GM18951 (cell line): ENCODE measurements around the gene BLCAP.

ENCODE experiments used
- POLR2A ChIP-seq: IDR thresholded peaks from 4 replicates; pipeline ENCODE4 v1.6.1; 2011; ENCODE audit warnings: mild to moderate bottlenecking; ENCODE audit not compliant: insufficient read length, insufficient read depth; ENCODE audit errors: extremely low read depth
- in situ Hi-C: fragments of 300-500 bp; cut with MboI; formaldehyde crosslinking; loops from one replicate; pipeline ENCODE4 v1.12.0; 2022; ENCODE audit warnings: low sequenced_read_pairs, mixed read lengths, inconsistent platforms; ENCODE audit not compliant: unreplicated experiment

Gene BLCAP

DNA sequence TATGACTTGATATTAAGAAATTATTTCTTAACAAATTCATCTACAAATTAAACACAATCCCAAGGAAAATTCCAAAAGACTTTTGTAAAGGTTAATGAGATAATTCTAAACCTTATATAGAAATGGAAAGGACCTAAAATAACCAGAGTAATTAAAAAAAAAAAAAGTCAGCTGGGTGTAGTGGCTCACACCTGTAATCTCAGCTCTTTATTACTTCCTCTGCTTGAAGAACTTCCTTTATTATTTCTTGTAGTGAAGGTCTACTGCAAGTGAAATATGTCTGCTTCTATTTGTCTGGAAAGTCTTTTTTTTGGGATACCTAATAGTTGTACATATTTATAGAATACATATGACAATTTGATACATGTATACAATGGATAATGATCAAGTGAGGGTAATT lies 20.2 kb upstream of the BLCAP start:
- in situ Hi-C loops = loop anchor here (25.0 kb wide), 1 partner anchor 286 kb away; the partner anchor contains the start of gene GHRH
- TF ChIP-seq POLR2A = no peak

GRCh38 chr20:37545516-37545915 lies 17.8 kb upstream of the BLCAP start:
- TF ChIP-seq POLR2A = no peak
- in situ Hi-C loops = loop anchor here (25.0 kb wide), 1 partner anchor 283 kb away; the partner anchor contains the start of gene GHRH

GRCh38 chr20:37544386-37544785 lies 16.7 kb upstream of the BLCAP start:
- in situ Hi-C loops = loop anchor here (25.0 kb wide), 1 partner anchor 282 kb away; the partner anchor contains the start of gene GHRH
- no peak for TF ChIP-seq POLR2A

- in situ Hi-C loops = loop anchor here (25.0 kb wide), 1 partner anchor 282 kb away; the partner anchor contains the start of gene GHRH
- TF ChIP-seq POLR2A = no peak
Measured at GRCh38 chr20:37543828-37544227, 16.2 kb upstream of the BLCAP start.

GRCh38 chr20:37542281-37542680 lies 14.6 kb upstream of the BLCAP start:
- in situ Hi-C loops = loop anchor here (25.0 kb wide), 1 partner anchor 280 kb away; the partner anchor contains the start of gene GHRH
- TF ChIP-seq POLR2A = no peak

GRCh38 chr20:37541326-37541725 lies 13.7 kb upstream of the BLCAP start:
- no peak for TF ChIP-seq POLR2A
- in situ Hi-C loops = loop anchor here (25.0 kb wide), 1 partner anchor 279 kb away; the partner anchor contains the start of gene GHRH

GRCh38 chr20:37540838-37541237 lies 13.2 kb upstream of the BLCAP start:
- in situ Hi-C loops = loop anchor here (25.0 kb wide), 1 partner anchor 279 kb away; the partner anchor contains the start of gene GHRH

DNA sequence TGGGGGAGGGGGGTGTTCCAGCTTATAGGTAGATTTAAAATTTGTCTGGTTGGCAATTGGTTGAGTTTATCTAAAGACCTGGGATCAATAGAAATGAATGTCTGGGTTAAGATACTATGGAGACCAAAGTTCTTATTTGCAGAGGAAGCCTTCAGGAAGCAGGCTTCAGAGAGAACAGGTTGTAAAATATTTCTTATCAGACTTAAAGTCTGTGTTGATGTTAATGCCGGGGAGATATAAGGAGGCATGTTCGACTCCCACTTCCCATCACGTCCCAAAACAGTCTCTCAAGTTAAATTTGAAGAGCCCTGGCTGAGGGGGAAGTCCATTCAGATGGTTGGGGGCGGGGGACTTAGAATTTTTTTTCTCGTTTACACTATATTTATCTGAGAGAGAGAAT lies 12.3 kb upstream of the BLCAP start:
- in situ Hi-C loops = loop anchor here (25.0 kb wide), 1 partner anchor 278 kb away; the partner anchor contains the start of gene GHRH
- TF ChIP-seq POLR2A = no peak

DNA sequence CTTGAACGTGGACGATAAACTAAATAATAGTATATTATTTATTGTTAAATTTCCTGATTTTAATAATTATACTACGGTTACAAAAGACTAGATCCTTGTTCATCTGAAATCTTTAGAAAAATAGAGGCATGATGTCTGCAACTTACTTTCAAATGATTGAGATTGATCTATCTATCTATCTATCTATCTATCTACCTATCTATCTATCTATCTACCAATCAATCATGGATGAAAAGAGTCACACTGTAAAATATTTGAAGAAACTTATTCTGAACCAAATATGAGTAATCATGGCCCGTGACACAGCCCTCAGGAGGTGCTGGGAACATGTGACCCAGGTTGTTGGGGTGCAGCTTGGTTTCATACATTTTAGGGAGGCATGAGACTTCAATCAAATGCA lies 11.7 kb upstream of the BLCAP start:
- in situ Hi-C loops = loop anchor here (10.0 to 25.0 kb wide), 2 partner anchors 277 to 345 kb away; partner anchors contain the start of gene GHRH
- no peak for TF ChIP-seq POLR2A

DNA sequence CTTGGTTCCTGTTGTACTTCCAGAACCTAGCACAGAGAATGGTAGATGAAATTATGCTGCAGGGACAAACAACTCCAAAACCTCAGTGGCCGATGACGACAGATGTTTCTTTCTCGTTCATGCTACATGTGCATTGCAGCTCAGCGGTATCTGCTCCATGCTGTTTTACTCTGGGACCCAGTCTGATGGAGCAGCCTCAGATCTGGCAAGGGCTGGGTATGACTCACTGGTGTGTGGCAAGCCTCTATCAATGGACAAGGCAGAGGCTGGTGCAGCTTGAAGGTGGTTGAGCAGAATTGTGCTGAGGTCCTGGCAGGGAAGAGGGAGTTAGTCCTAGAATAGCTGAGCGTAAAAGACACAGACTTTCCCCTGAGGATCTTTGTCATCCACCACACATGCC lies 10.3 kb upstream of the BLCAP start:
- TF ChIP-seq POLR2A = no peak
- in situ Hi-C loops = loop anchor here (10.0 to 25.0 kb wide), 2 partner anchors 276 to 343 kb away; partner anchors contain the start of gene GHRH

DNA sequence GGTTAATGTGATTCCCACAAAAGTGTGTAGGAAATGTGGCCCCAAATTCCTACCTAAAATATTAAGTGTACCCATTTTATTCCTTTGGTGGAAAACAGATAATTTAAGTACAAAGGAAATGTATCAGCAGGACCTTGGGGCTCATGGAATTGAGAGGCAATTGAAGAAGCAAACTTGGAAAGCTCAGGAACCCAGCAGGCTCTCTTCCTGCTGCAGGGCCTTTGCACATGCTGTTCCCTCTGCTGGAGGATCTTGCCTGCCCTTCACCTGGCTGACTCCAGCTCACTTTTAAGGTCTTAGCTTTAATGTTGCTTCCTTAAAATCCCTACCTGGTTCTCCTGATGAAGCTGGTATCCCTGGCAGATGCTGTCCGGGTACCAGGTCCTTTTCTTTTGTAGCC lies 9.8 kb upstream of the BLCAP start:
- no peak for TF ChIP-seq POLR2A
- in situ Hi-C loops = loop anchor here (10.0 to 25.0 kb wide), 2 partner anchors 275 to 343 kb away; partner anchors contain the start of gene GHRH

DNA sequence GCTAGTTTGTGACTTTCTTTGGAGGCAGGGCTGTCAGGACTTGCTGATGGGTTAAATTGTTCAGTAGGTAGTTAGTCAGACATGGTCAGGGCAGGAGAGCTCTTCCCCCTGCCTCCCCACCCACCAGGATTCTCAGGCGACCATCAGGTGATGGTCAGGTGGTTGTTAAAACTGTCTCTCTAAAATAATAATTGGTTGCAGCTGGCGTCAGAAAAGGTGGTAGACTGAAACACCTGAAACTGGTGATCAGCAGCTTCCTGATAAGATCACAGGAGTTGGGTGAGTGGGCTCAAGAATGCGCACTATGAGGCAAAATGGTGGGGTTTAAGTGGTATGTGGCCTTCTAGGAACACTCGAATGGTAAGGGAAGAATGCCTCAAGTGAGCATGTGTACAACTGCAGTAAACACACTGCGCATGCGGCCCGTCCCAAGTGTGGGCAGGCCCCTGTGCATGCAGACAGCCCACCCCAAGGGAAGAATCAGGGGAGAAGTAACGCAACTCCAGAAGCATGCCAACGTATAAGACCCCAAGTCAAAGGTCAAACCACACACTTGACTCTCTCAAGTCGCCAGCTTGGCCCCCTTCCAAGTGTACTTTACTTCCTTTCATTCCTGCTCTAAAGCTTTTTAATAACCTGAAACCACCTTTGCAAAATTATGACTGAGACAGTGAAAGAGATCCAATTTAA lies 7.9 kb upstream of the BLCAP start:
- TF ChIP-seq POLR2A = no peak
- in situ Hi-C loops = loop anchor here (10.0 to 25.0 kb wide), 2 partner anchors 273 to 341 kb away; partner anchors contain the start of gene GHRH

GRCh38 chr20:37534401-37535157 lies 6.9 kb upstream of the BLCAP start:
- TF ChIP-seq POLR2A = no peak
- in situ Hi-C loops = loop anchor here (10.0 to 25.0 kb wide), 2 partner anchors 272 to 340 kb away; partner anchors contain the start of gene GHRH
